H1 (cell line): Measurements from ENCODE around the gene MSI2. TPM values are rescaled to one million over a fixed set of nuclear protein-coding genes. Genes with fewer than 3 reads are reported as not detected.

Source experiments
- CTCF ChIA-PET: fragments of 300-600 bp; sonication (Branson Sonifier 250); formaldehyde crosslinking; loops from one replicate; lab custom pipeline; 2021; ENCODE audit not compliant: partially characterized antibody; lab: Charles Lee
- POLR2A ChIA-PET: fragments of 300-600 bp; sonication (Branson Sonifier 250); formaldehyde crosslinking; loops from one replicate; lab custom pipeline; 2021; ENCODE audit warnings: inconsistent platforms; ENCODE audit not compliant: partially characterized antibody; lab: Charles Lee
- DNase-seq, 2 experiments: peaks; one replicate each; pipeline versions ENCODE4 v3.0.0 to v3.0.0-alpha.2; 2010 to 2022; ENCODE audit warnings: low spot score in 2 of 2, low read depth in 1 of 2, mixed read lengths in 1 of 2
- FAIRE-seq: peaks from 2 replicates; lab custom pipeline; 2011; peaks lifted over from hg19 to GRCh38; lab: Jason Lieb, UNC
- H2AFZ ChIP-seq: 2 replicates; pipeline ENCODE4 v1.8.1; 2012; ENCODE audit warnings: low read length, inconsistent platforms
- H2AK5ac ChIP-seq: 2 replicates; pipeline ENCODE4 v1.6.1; 2013; ENCODE audit warnings: low read depth, low read length
- H2BK120ac ChIP-seq: replicated peaks from 2 replicates; pipeline ENCODE3; 2013; ENCODE audit warnings: low read depth, low read length, inconsistent platforms
- H2BK12ac ChIP-seq: 2 replicates; pipeline ENCODE4 v1.6.1; 2013; ENCODE audit warnings: low read depth, low read length
- H2BK15ac ChIP-seq: 2 replicates; pipeline ENCODE4 v1.6.1; 2013; ENCODE audit warnings: low read length
- H2BK20ac ChIP-seq: 2 replicates; pipeline ENCODE4 v1.6.1; 2013; ENCODE audit warnings: low read length
- H2BK5ac ChIP-seq: 2 replicates; pipeline ENCODE4 v1.6.1; 2013; ENCODE audit warnings: low read depth, low read length
- H3K14ac ChIP-seq: 2 replicates; pipeline ENCODE4 v1.6.1; 2013; ENCODE audit warnings: inconsistent platforms; ENCODE audit not compliant: insufficient read length
- H3K18ac ChIP-seq: 2 replicates; pipeline ENCODE4 v1.6.1; 2013; ENCODE audit warnings: low read length; ENCODE audit errors: extremely low read depth
- H3K23ac ChIP-seq: 2 replicates; pipeline ENCODE4 v1.6.1; 2013; ENCODE audit warnings: inconsistent platforms; ENCODE audit not compliant: insufficient read length
- H3K23me2 ChIP-seq: 2 replicates; pipeline ENCODE4 v1.6.1; 2013; ENCODE audit warnings: low read depth, low read length
- H3K27ac ChIP-seq: 2 replicates; pipeline ENCODE4 v1.6.1; 2011; ENCODE audit warnings: low read depth, low read length, inconsistent platforms
- H3K27me3 ChIP-seq, 4 experiments: replicated peaks in 1 of 4; 1 replicate in 1 of 4; 2 replicates in 3 of 4; pipeline versions ENCODE4 v1.6.1 to v1.8.1; 2011 to 2013; ENCODE audit warnings: low read length in 3 of 4, mild to moderate bottlenecking in 3 of 4, inconsistent platforms in 2 of 4, mixed read lengths in 2 of 4, moderate library complexity in 1 of 4; ENCODE audit not compliant: control insufficient read depth in 3 of 4, insufficient read depth in 3 of 4; ENCODE audit errors: extremely low read depth in 1 of 4
- H3K36me3 ChIP-seq, 4 experiments: 2 replicates each; pipeline versions ENCODE4 v1.6.1 to v1.8.1; 2011 to 2013; ENCODE audit warnings: mild to moderate bottlenecking in 4 of 4, low read length in 3 of 4, moderate library complexity in 2 of 4, control low read depth in 1 of 4, inconsistent platforms in 1 of 4; ENCODE audit not compliant: insufficient read depth in 4 of 4, control insufficient read depth in 2 of 4
- H3K4ac ChIP-seq: replicated peaks from 2 replicates; pipeline ENCODE3; 2013; ENCODE audit warnings: low read length, low read depth, mixed read lengths, inconsistent platforms; ENCODE audit not compliant: insufficient read length
- H3K4me1 ChIP-seq, 4 experiments: replicated peaks in 1 of 4; 1 replicate in 1 of 4; 2 replicates in 3 of 4; pipeline versions ENCODE4 v1.6.1 to v1.8.1; 2011 to 2013; ENCODE audit warnings: low read length in 3 of 4, inconsistent platforms in 2 of 4, mixed read lengths in 1 of 4; ENCODE audit not compliant: insufficient read depth in 4 of 4, control insufficient read depth in 3 of 4
- H3K4me2 ChIP-seq, 2 experiments: 2 replicates each; pipeline versions ENCODE4 v1.6.1 to v1.8.1; 2011 to 2013; ENCODE audit warnings: low read depth in 2 of 2, low read length in 2 of 2, control low read depth in 1 of 2, inconsistent platforms in 1 of 2, mild to moderate bottlenecking in 1 of 2; ENCODE audit not compliant: insufficient read depth in 1 of 2
- H3K4me3 ChIP-seq, 4 experiments: fragments of 200-600, 300-600 bp in 1 of 4; sonication (generic), shearing (Covaris generic), sonication (Bioruptor Twin) in 1 of 4; 2 replicates each; pipeline versions ENCODE4 v1.5.1 to v1.8.1; 2011 to 2016; ENCODE audit warnings: low read length in 4 of 4, low read depth in 3 of 4, control low read depth in 2 of 4, inconsistent platforms in 2 of 4, mild to moderate bottlenecking in 2 of 4, mixed read lengths in 1 of 4, moderate library complexity in 1 of 4; ENCODE audit not compliant: insufficient read depth in 2 of 4; ENCODE audit errors: extremely low read depth in 1 of 4
- H3K56ac ChIP-seq: replicated peaks from 2 replicates; pipeline ENCODE3; 2013; ENCODE audit warnings: low read depth, mild to moderate bottlenecking, mixed read lengths, low read length, inconsistent platforms; ENCODE audit not compliant: insufficient read length
- H3K79me1 ChIP-seq: 2 replicates; pipeline ENCODE4 v1.6.1; 2013; ENCODE audit warnings: low read depth, low read length, control low read depth
- H3K79me2 ChIP-seq, 2 experiments: 2 replicates each; pipeline versions ENCODE4 v1.6.1 to v1.8.1; 2012 to 2013; ENCODE audit warnings: low read length in 2 of 2, mild to moderate bottlenecking in 2 of 2, inconsistent platforms in 1 of 2; ENCODE audit not compliant: insufficient read depth in 2 of 2, control insufficient read depth in 1 of 2
- H3K9ac ChIP-seq, 4 experiments: replicated peaks in 1 of 4; 1 replicate in 1 of 4; 2 replicates in 3 of 4; pipeline versions ENCODE4 v1.6.1 to v1.8.1; 2011 to 2013; ENCODE audit warnings: low read depth in 3 of 4, low read length in 3 of 4, control low read depth in 2 of 4, mild to moderate bottlenecking in 2 of 4, moderate library complexity in 2 of 4, inconsistent platforms in 1 of 4; ENCODE audit errors: extremely low read depth in 1 of 4
- H3K9me3 ChIP-seq, 2 experiments: 2 replicates each; pipeline versions ENCODE4 v1.6.1 to v1.8.1; 2012 to 2013; ENCODE audit warnings: mild to moderate bottlenecking in 2 of 2, moderate library complexity in 2 of 2, control low read depth in 1 of 2, inconsistent platforms in 1 of 2, low read depth in 1 of 2, low read length in 1 of 2, mixed read lengths in 1 of 2; ENCODE audit not compliant: insufficient read depth in 2 of 2
- H4K20me1 ChIP-seq, 2 experiments: replicated peaks in 1 of 2; 2 replicates each; pipeline versions ENCODE3 to v1.8.1; 2011 to 2013; ENCODE audit warnings: inconsistent platforms in 2 of 2, low read length in 2 of 2, mild to moderate bottlenecking in 1 of 2; ENCODE audit not compliant: insufficient read depth in 2 of 2, control insufficient read depth in 1 of 2
- H4K5ac ChIP-seq: 2 replicates; pipeline ENCODE4 v1.6.1; 2013; ENCODE audit warnings: low read length, low read depth, mixed read lengths, inconsistent platforms; ENCODE audit not compliant: insufficient read length
- H4K8ac ChIP-seq: 2 replicates; pipeline ENCODE4 v1.8.0; 2013; ENCODE audit warnings: mild to moderate bottlenecking, moderate library complexity, low read length, inconsistent platforms; ENCODE audit not compliant: insufficient read depth; ENCODE audit errors: extremely low read depth
- H4K91ac ChIP-seq: replicated peaks from 2 replicates; pipeline ENCODE3; 2013; ENCODE audit warnings: low read length, mixed read lengths, inconsistent platforms; ENCODE audit not compliant: insufficient read length
- KDM1A ChIP-seq: fragments of 200-600, 300-600 bp; sonication (generic); IDR thresholded peaks from 2 replicates; pipeline ENCODE4 v1.7.1; 2016; ENCODE audit warnings: mild to moderate bottlenecking, low read length, borderline replicate concordance
- WGBS, 2 experiments: shearing (Covaris generic) in 1 of 2; methylation state at CpG; one replicate each; pipeline versions ENCODE4 v1.1.6 to v1.1.7; 2013 to 2015; ENCODE audit warnings: low lambda C conversion rate in 2 of 2, mixed read lengths in 2 of 2, inconsistent platforms in 1 of 2, low coverage in 1 of 2, missing lambda C conversion rate in 1 of 2; ENCODE audit not compliant: insufficient replicate concordance in 2 of 2, insufficient coverage in 1 of 2, insufficient read length in 1 of 2; ENCODE audit errors: extremely low coverage in 1 of 2, missing lambda C conversion rate in 1 of 2; 5-methylcytosine and 5-hydroxymethylcytosine counted together
- polyA plus RNA-seq, 7 experiments: library from polyadenylated mRNA; depleted of rRNA in 3 of 7; stranded (reverse) in 5 of 7; unstranded in 2 of 7; fragments of >200 nt in 5 of 7; fragments of 200-250 nt in 2 of 7; gene quantifications; 1 replicate in 5 of 7; 2 replicates in 1 of 7; 4 replicates in 1 of 7; pipeline versions ENCODE4 v1.2.1 to v1.2.3, GENCODE V29; 2011 to 2013; ENCODE audit warnings: missing spikeins in 2 of 7, mixed read lengths in 2 of 7
- total RNA-seq: library from RNA; stranded (reverse); fragmentation: NEBNext Ultra II Directional; extraction: Animal tissue kit (Norgen Biotek cat#: 25700); gene quantifications from 2 replicates; pipeline ENCODE4 v1.2.1, GENCODE V29; 2021

MSI2 gene
- total and polyA plus RNA-seq, 2 of the 8 experiments (the other 6 are each of a cell fraction or from before 2014, with no cell fraction given) = 36.7 to 80.6 TPM

DNA sequence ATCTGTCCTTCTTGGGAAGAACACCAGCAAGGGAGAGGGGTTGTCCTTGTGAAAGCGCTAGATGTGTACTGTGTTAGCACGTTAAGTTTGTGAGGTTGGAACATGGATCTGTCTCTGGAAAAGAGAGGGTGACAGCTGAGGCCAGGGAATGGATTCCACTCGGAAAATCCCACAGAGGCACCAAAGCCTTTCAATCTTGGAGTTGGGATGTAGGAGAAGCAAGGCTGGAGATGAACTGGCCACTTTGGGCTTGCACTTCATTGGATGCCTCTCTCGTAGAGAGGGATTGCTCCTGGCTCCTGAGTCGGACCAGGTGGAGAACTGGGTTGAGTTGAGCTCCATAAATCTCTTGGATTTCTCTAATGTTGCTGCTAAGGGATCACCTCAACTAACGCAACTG lies 421.5 kb downstream of the MSI2 start:
- no peak overlapping the region for H4K8ac ChIP-seq
- H4K91ac ChIP-seq = no peak overlapping the region
- no peak overlapping the region for H4K5ac ChIP-seq
- peaks cover 0 to 2% (median 0%) of the 10 kb centered on the region in 4 experiments; a peak in 1 of 7 replicates for H3K4me1 ChIP-seq
- peak in 1 of 2 experiments; percentile 29 for DNase-seq
- H3K79me2 ChIP-seq = no peaks in the 10 kb centered on the region
- no peak overlapping the region for H3K4me2 ChIP-seq
- no peak overlapping the region for H2BK20ac ChIP-seq
- no peak for FAIRE-seq
- POLR2A ChIA-PET = no interaction called here
- no peak overlapping the region for H3K18ac ChIP-seq
- no peaks in the 10 kb centered on the region for H3K79me1 ChIP-seq
- no peak overlapping the region for H2BK120ac ChIP-seq
- H2BK5ac ChIP-seq = no peak overlapping the region
- H3K27ac ChIP-seq = no peak overlapping the region
- CTCF ChIA-PET = interaction anchor here (0.6 to 1.9 kb wide), 16 partner anchors 19 to 548 kb away, joined by 3 to 7 read pairs (median 3); no protein-coding TSS in a partner anchor
- H2AK5ac ChIP-seq = no peak overlapping the region
- no peak overlapping the region for H2BK12ac ChIP-seq
- H3K56ac ChIP-seq = no peak overlapping the region
- 87% methylated on average over 6 of the region's 6 CpGs; no CpG with 5 or more reads in 1 of the 2 experiments for WGBS, 2 experiments
- H3K4ac ChIP-seq = no peak overlapping the region
- H3K36me3 ChIP-seq = peaks cover 0 to 3% (median 1%) of the 10 kb centered on the region in 4 experiments; a peak in 2 of 8 replicates
- H4K20me1 ChIP-seq = peaks cover 0 to 2% of the 10 kb centered on the region in 2 experiments
- TF ChIP-seq KDM1A = no peak
- TF ChIP-seq, all 59 proteins: peak for 0
- no peak overlapping the region for H3K23ac ChIP-seq
- no peaks in the 10 kb centered on the region; a peak in 1 of 7 replicates for H3K27me3 ChIP-seq
- no peak overlapping the region for H2BK15ac ChIP-seq
- H3K14ac ChIP-seq = no peak overlapping the region
- H3K4me3 ChIP-seq = no peak overlapping the region
- no peak overlapping the region for H3K9ac ChIP-seq
- no peak overlapping the region for H2AFZ ChIP-seq
- no peaks in the 10 kb centered on the region for H3K23me2 ChIP-seq
- no peaks in the 10 kb centered on the region for H3K9me3 ChIP-seq
